Measurements from ENCODE around the gene PREPL. TPM values are rescaled to one million over a fixed set of nuclear protein-coding genes. Genes with fewer than 3 reads are reported as not detected.
"Not testable (repeated sequence)": the region's sequence is repeated elsewhere in the genome, so short reads cannot be mapped to it uniquely, and the experiment has no call there.

The PREPL gene
- total and polyA plus RNA-seq, 2 experiments from 2014 or later: 16.5 to 49.0 TPM

GRCh38 chr2:44388877-44389276, 27.6 kb upstream of the PREPL start (continued):
- no peak for TF ChIP-seq ZNF462 (CRISPR knock-in tag; IDR thresholded peaks at IDR 0.05)
- no peak for TF ChIP-seq JUNB (IDR thresholded peaks at IDR 0.05; ENCODE audit: unreplicated experiment)

GRCh38 chr2:44385226-44385625, 23.9 kb upstream of the PREPL start:
- not testable (repeated sequence) for H3K27ac Mint-ChIP-seq; DNase-seq (ENCODE audit: low spot score); H3K27ac ChIP-seq (ENCODE audit: low read depth); H4K20me1 ChIP-seq (replicated peaks; ENCODE audit: insufficient read depth); H3K27me3 ChIP-seq (ENCODE audit: insufficient read depth); H2AFZ ChIP-seq; H3K27me3 Mint-ChIP-seq (ENCODE audit: insufficient read depth, low read depth, poor library complexity); ATAC-seq; H3K9me2 ChIP-seq (ENCODE audit: insufficient read depth); H3K36me3 ChIP-seq (ENCODE audit: insufficient read depth); H3K4me3 Mint-ChIP-seq; H3K4me2 ChIP-seq; H3F3A ChIP-seq (replicated peaks; ENCODE audit: low read depth); H3K4me1 ChIP-seq (ENCODE audit: insufficient read depth); H3K4me3 ChIP-seq
- Mint-ChIP-seq H3K36me3 (ENCODE audit: low read depth) (peaks cover 52% of the 10 kb centered on the region), H3K9me3 (peaks cover 25% of the 10 kb centered on the region; the same call in 2 of the 3 replicates), H3K4me1 (peaks cover 11% of the 10 kb centered on the region; the same call in 2 of the 3 replicates)
- peaks cover 52% of the 10 kb centered on the region for H3K79me2 ChIP-seq (replicated peaks; ENCODE audit: insufficient read depth)

- Histone ChIP-seq H3K4me1 (ENCODE audit: insufficient read depth) (peaks cover 14% of the 10 kb centered on the region; the same call in 1 of the 2 replicates), H3K4me2 (no peak overlapping the region), H2AFZ (no peak overlapping the region), H3K79me2 (replicated peaks; ENCODE audit: insufficient read depth) (peaks cover 13% of the 10 kb centered on the region; the same call in 1 of the 2 replicates), H3K27me3 (ENCODE audit: insufficient read depth) (no peaks in the 10 kb centered on the region), H3K27ac (ENCODE audit: low read depth) (no peak overlapping the region), H3F3A (replicated peaks; ENCODE audit: low read depth) (no peaks in the 10 kb centered on the region), H4K20me1 (replicated peaks; ENCODE audit: insufficient read depth) (no peaks in the 10 kb centered on the region), H3K9me2 (ENCODE audit: insufficient read depth) (no peaks in the 10 kb centered on the region), H3K36me3 (ENCODE audit: insufficient read depth) (no peaks in the 10 kb centered on the region; the same call in 1 of the 2 replicates), H3K4me3 (no peak overlapping the region)
- H3K27ac Mint-ChIP-seq: no peak overlapping the region
- H3K9me3 Mint-ChIP-seq: no peaks in the 10 kb centered on the region
- ATAC-seq: no peak
- H3K27me3 Mint-ChIP-seq (ENCODE audit: insufficient read depth, low read depth, poor library complexity): no peaks in the 10 kb centered on the region
- H3K4me3 Mint-ChIP-seq: no peak overlapping the region
- peaks cover 7% of the 10 kb centered on the region; the same call in 2 of the 3 replicates for H3K36me3 Mint-ChIP-seq (ENCODE audit: low read depth)
- no peak for TF ChIP-seq POLR2AphosphoS5 (IDR thresholded peaks at IDR 0.05; ENCODE audit: low read depth)
- TF ChIP-seq ZNF114 (CRISPR knock-in tag; IDR thresholded peaks at IDR 0.05): no peak
- TF ChIP-seq STAT1 (IDR thresholded peaks at IDR 0.05; ENCODE audit: unreplicated experiment): no peak
- no peak for TF ChIP-seq ZNF331 (CRISPR knock-in tag; IDR thresholded peaks at IDR 0.05; ENCODE audit: low read depth)
- TF ChIP-seq EZH2 (IDR thresholded peaks at IDR 0.05; ENCODE audit: low read depth, unreplicated experiment): no peak
- TF ChIP-seq REST (IDR thresholded peaks at IDR 0.05; ENCODE audit: unreplicated experiment): no peak
- TF ChIP-seq EZH2phosphoT487 (IDR thresholded peaks at IDR 0.05; ENCODE audit: unreplicated experiment): no peak
- H3K4me1 Mint-ChIP-seq: peaks cover 9% of the 10 kb centered on the region; the same call in 2 of the 3 replicates
- no peak for DNase-seq (ENCODE audit: low spot score)
These were observed 16.2 kb upstream of the PREPL start for GRCh38 chr2:44377486-44377885.
